ENCODE measurements around the gene MAPKAPK2.
"Not testable (repeated sequence)": the region's sequence is repeated elsewhere in the genome, so short reads cannot be mapped to it uniquely, and the experiment has no call there.

Gene MAPKAPK2

GRCh38 chr1:206776229-206776628 lies 91.5 kb downstream of the MAPKAPK2 start:
- Histone ChIP-seq H4K8ac (ENCODE audit: low read depth, low read length) (no peak overlapping the region), H3K4me1 (ENCODE audit: control insufficient read depth, low read depth, low read length) (no peaks in the 10 kb centered on the region), H4K5ac (ENCODE audit: low read length) (no peak overlapping the region), H3K4me2 (ENCODE audit: low read length) (no peak overlapping the region), H3K56ac (ENCODE audit: low read length) (no peak overlapping the region), H3K9ac (ENCODE audit: low read length) (no peak overlapping the region), H3K4me3 (ENCODE audit: low read length) (no peak overlapping the region), H3K36me3 (ENCODE audit: control insufficient read depth, insufficient read depth, low read length) (no peaks in the 10 kb centered on the region), H2BK5ac (ENCODE audit: low read length) (no peak overlapping the region), H3K23ac (ENCODE audit: low read length) (no peak overlapping the region), H3K4ac (ENCODE audit: low read depth, low read length) (no peak overlapping the region), H3K79me1 (ENCODE audit: low read length) (no peaks in the 10 kb centered on the region), H3K27ac (ENCODE audit: low read depth, low read length) (no peak overlapping the region), H2BK15ac (replicated peaks; ENCODE audit: low read depth) (no peak overlapping the region), H2BK120ac (ENCODE audit: low read depth, low read length) (no peak overlapping the region), H2AK5ac (ENCODE audit: low read length) (no peak overlapping the region), H3K27me3 (ENCODE audit: insufficient read depth, low read length, poor library complexity) (no peaks in the 10 kb centered on the region), H3K18ac (ENCODE audit: low read length) (no peak overlapping the region), H3K79me2 (ENCODE audit: control insufficient read depth, insufficient read depth, low read length) (no peaks in the 10 kb centered on the region)
- WGBS (ENCODE audit: extremely low coverage, insufficient coverage, low lambda C conversion rate): no CpG with 5 or more reads among the region's 4 CpGs
- peak; percentile 69 for DNase-seq

GRCh38 chr1:206778031-206778430 lies 93.3 kb downstream of the MAPKAPK2 start:
- DNase-seq: no peak
- Histone ChIP-seq H2AK5ac (ENCODE audit: low read length) (no peak overlapping the region), H3K27ac (ENCODE audit: low read depth, low read length) (no peak overlapping the region), H4K5ac (ENCODE audit: low read length) (no peak overlapping the region), H4K8ac (ENCODE audit: low read depth, low read length) (no peak overlapping the region), H3K4me2 (ENCODE audit: low read length) (no peak overlapping the region), H3K79me1 (ENCODE audit: low read length) (no peaks in the 10 kb centered on the region), H3K4ac (ENCODE audit: low read depth, low read length) (no peak overlapping the region), H3K79me2 (ENCODE audit: control insufficient read depth, insufficient read depth, low read length) (no peaks in the 10 kb centered on the region), H3K56ac (ENCODE audit: low read length) (no peak overlapping the region), H3K9ac (ENCODE audit: low read length) (no peak overlapping the region), H2BK5ac (ENCODE audit: low read length) (no peak overlapping the region), H2BK120ac (ENCODE audit: low read depth, low read length) (no peak overlapping the region), H3K23ac (ENCODE audit: low read length) (no peak overlapping the region), H3K4me3 (ENCODE audit: low read length) (no peak overlapping the region), H3K18ac (ENCODE audit: low read length) (no peak overlapping the region), H3K36me3 (ENCODE audit: control insufficient read depth, insufficient read depth, low read length) (no peaks in the 10 kb centered on the region), H3K27me3 (ENCODE audit: insufficient read depth, low read length, poor library complexity) (no peaks in the 10 kb centered on the region), H3K4me1 (ENCODE audit: control insufficient read depth, low read depth, low read length) (no peaks in the 10 kb centered on the region), H2BK15ac (replicated peaks; ENCODE audit: low read depth) (no peak overlapping the region)
- WGBS (ENCODE audit: extremely low coverage, insufficient coverage, low lambda C conversion rate): no CpG with 5 or more reads among the region's 7 CpGs

- H3K4me2 ChIP-seq (ENCODE audit: low read length); H3K36me3 ChIP-seq (ENCODE audit: control insufficient read depth, insufficient read depth, low read length); H3K56ac ChIP-seq (ENCODE audit: low read length); H4K8ac ChIP-seq (ENCODE audit: low read depth, low read length); H3K27me3 ChIP-seq (ENCODE audit: insufficient read depth, low read length, poor library complexity); H2BK5ac ChIP-seq (ENCODE audit: low read length); H3K4me1 ChIP-seq (ENCODE audit: control insufficient read depth, low read depth, low read length); H2BK120ac ChIP-seq (ENCODE audit: low read depth, low read length); H3K27ac ChIP-seq (ENCODE audit: low read depth, low read length); H3K9ac ChIP-seq (ENCODE audit: low read length); H4K5ac ChIP-seq (ENCODE audit: low read length); H3K23ac ChIP-seq (ENCODE audit: low read length); H3K79me1 ChIP-seq (ENCODE audit: low read length); DNase-seq; H2AK5ac ChIP-seq (ENCODE audit: low read length); H2BK15ac ChIP-seq (replicated peaks; ENCODE audit: low read depth); H3K18ac ChIP-seq (ENCODE audit: low read length); H3K4ac ChIP-seq (ENCODE audit: low read depth, low read length); H3K79me2 ChIP-seq (ENCODE audit: control insufficient read depth, insufficient read depth, low read length); H3K4me3 ChIP-seq (ENCODE audit: low read length): not testable (repeated sequence)
- WGBS (ENCODE audit: extremely low coverage, insufficient coverage, low lambda C conversion rate): no CpG with 5 or more reads among the region's 6 CpGs
Observed at GRCh38 chr1:206778911-206779310, 94.2 kb downstream of the MAPKAPK2 start.

GRCh38 chr1:206779638-206780037 lies 94.9 kb downstream of the MAPKAPK2 start:
- Histone ChIP-seq H3K4me3 (ENCODE audit: low read length) (no peak overlapping the region), H4K8ac (ENCODE audit: low read depth, low read length) (no peak overlapping the region), H3K27ac (ENCODE audit: low read depth, low read length) (no peak overlapping the region), H2BK5ac (ENCODE audit: low read length) (no peak overlapping the region), H3K9ac (ENCODE audit: low read length) (no peak overlapping the region), H3K79me2 (ENCODE audit: control insufficient read depth, insufficient read depth, low read length) (no peaks in the 10 kb centered on the region), H3K18ac (ENCODE audit: low read length) (no peak overlapping the region), H3K23ac (ENCODE audit: low read length) (no peak overlapping the region), H3K4ac (ENCODE audit: low read depth, low read length) (no peak overlapping the region), H3K4me2 (ENCODE audit: low read length) (no peak overlapping the region), H2BK120ac (ENCODE audit: low read depth, low read length) (no peak overlapping the region), H3K36me3 (ENCODE audit: control insufficient read depth, insufficient read depth, low read length) (no peaks in the 10 kb centered on the region), H3K27me3 (ENCODE audit: insufficient read depth, low read length, poor library complexity) (no peaks in the 10 kb centered on the region), H2BK15ac (replicated peaks; ENCODE audit: low read depth) (no peak overlapping the region), H3K56ac (ENCODE audit: low read length) (no peak overlapping the region), H3K79me1 (ENCODE audit: low read length) (no peaks in the 10 kb centered on the region), H3K4me1 (ENCODE audit: control insufficient read depth, low read depth, low read length) (no peaks in the 10 kb centered on the region), H2AK5ac (ENCODE audit: low read length) (no peak overlapping the region), H4K5ac (ENCODE audit: low read length) (no peak overlapping the region)
- no peak for DNase-seq
- WGBS (ENCODE audit: extremely low coverage, insufficient coverage, low lambda C conversion rate): no CpG with 5 or more reads among the region's 2 CpGs

GRCh38 chr1:206782448-206782847 lies 97.7 kb downstream of the MAPKAPK2 start:
- no peak overlapping the region for H4K8ac ChIP-seq (ENCODE audit: low read depth, low read length)
- no peaks in the 10 kb centered on the region for H3K4me1 ChIP-seq (ENCODE audit: control insufficient read depth, low read depth, low read length)
- H3K27ac ChIP-seq (ENCODE audit: low read depth, low read length): no peak overlapping the region
- H3K56ac ChIP-seq (ENCODE audit: low read length): no peak overlapping the region
- H3K36me3 ChIP-seq (ENCODE audit: control insufficient read depth, insufficient read depth, low read length): no peaks in the 10 kb centered on the region
- H3K9ac ChIP-seq (ENCODE audit: low read length): no peak overlapping the region
- H2BK120ac ChIP-seq (ENCODE audit: low read depth, low read length): no peak overlapping the region
- no peak for DNase-seq
- no CpG with 5 or more reads among the region's 2 CpGs for WGBS (ENCODE audit: extremely low coverage, insufficient coverage, low lambda C conversion rate)
- no peak overlapping the region for H3K4ac ChIP-seq (ENCODE audit: low read depth, low read length)
- H2AK5ac ChIP-seq (ENCODE audit: low read length): no peak overlapping the region
- H3K18ac ChIP-seq (ENCODE audit: low read length): no peak overlapping the region
- H3K4me3 ChIP-seq (ENCODE audit: low read length): no peak overlapping the region
- H2BK5ac ChIP-seq (ENCODE audit: low read length): no peak overlapping the region
- H3K23ac ChIP-seq (ENCODE audit: low read length): no peak overlapping the region
- H2BK15ac ChIP-seq (replicated peaks; ENCODE audit: low read depth): no peak overlapping the region
- H3K4me2 ChIP-seq (ENCODE audit: low read length): no peak overlapping the region
- H4K5ac ChIP-seq (ENCODE audit: low read length): no peak overlapping the region
- no peaks in the 10 kb centered on the region for H3K79me1 ChIP-seq (ENCODE audit: low read length)
- no peaks in the 10 kb centered on the region for H3K27me3 ChIP-seq (ENCODE audit: insufficient read depth, low read length, poor library complexity)
- H3K79me2 ChIP-seq (ENCODE audit: control insufficient read depth, insufficient read depth, low read length): no peaks in the 10 kb centered on the region

- Histone ChIP-seq H3K27me3 (ENCODE audit: insufficient read depth, low read length, poor library complexity) (no peaks in the 10 kb centered on the region), H3K18ac (ENCODE audit: low read length) (no peak overlapping the region), H3K23ac (ENCODE audit: low read length) (no peak overlapping the region), H3K36me3 (ENCODE audit: control insufficient read depth, insufficient read depth, low read length) (no peaks in the 10 kb centered on the region), H3K4me2 (ENCODE audit: low read length) (no peak overlapping the region), H3K27ac (ENCODE audit: low read depth, low read length) (no peak overlapping the region), H4K8ac (ENCODE audit: low read depth, low read length) (no peak overlapping the region), H3K56ac (ENCODE audit: low read length) (no peak overlapping the region), H3K79me2 (ENCODE audit: control insufficient read depth, insufficient read depth, low read length) (no peaks in the 10 kb centered on the region), H3K4me3 (ENCODE audit: low read length) (no peak overlapping the region), H2AK5ac (ENCODE audit: low read length) (no peak overlapping the region), H3K79me1 (ENCODE audit: low read length) (no peaks in the 10 kb centered on the region), H3K4me1 (ENCODE audit: control insufficient read depth, low read depth, low read length) (no peaks in the 10 kb centered on the region), H4K5ac (ENCODE audit: low read length) (no peak overlapping the region), H2BK120ac (ENCODE audit: low read depth, low read length) (no peak overlapping the region), H2BK5ac (ENCODE audit: low read length) (no peak overlapping the region), H3K9ac (ENCODE audit: low read length) (no peak overlapping the region), H2BK15ac (replicated peaks; ENCODE audit: low read depth) (no peak overlapping the region), H3K4ac (ENCODE audit: low read depth, low read length) (no peak overlapping the region)
- no peak for DNase-seq
- WGBS (ENCODE audit: extremely low coverage, insufficient coverage, low lambda C conversion rate): no CpG with 5 or more reads among the region's 7 CpGs
Observed at GRCh38 chr1:206783506-206783905, 98.8 kb downstream of the MAPKAPK2 start.

Measured in mesendoderm (in vitro differentiated cells).